ENCODE data around the gene PPP3CB.

The PPP3CB gene

DNA sequence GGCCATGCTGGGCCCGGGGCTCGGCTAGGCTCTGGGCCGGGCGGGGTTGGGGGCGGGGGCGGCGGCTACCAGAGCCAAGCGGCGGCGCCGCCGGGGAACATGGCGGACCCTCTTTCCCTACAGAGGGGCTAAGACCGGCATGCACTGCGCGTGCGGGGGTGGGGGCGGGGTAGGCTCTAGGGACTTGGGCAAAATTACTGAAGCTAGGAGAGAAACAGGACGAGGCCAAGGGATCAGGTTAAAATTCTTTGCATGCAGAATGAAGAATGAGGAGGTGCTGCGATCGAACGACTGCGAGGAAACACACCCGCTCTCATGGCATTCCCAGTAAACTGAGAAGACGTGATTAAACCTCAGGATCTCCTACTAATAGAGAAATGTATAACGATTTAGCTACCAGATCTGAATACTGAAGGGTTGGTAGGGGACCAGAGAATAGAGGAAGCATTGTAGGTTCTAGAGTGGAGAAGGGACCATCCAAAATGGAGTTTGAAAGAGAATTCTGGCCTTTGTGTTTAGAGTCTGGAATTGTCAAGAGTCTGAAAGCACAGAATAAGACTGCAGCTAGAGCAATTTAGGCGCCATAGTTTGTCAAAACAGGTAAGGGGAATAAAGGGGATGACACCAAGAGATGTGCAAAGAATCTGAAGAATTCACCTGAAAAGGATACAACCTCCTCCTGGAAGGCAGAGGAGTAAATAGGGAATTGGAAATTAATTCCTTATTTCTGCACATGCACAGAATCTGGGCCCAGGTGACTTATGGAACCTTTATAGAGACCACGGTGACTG lies at the start of gene PPP3CB:
Gene PPP3CB (minus strand): TSS at position 141 of the 791 bp plus-strand sequence. CDS start 135 bp downstream, at position 6.
- peak; percentile 79 for DNase-seq

DNA sequence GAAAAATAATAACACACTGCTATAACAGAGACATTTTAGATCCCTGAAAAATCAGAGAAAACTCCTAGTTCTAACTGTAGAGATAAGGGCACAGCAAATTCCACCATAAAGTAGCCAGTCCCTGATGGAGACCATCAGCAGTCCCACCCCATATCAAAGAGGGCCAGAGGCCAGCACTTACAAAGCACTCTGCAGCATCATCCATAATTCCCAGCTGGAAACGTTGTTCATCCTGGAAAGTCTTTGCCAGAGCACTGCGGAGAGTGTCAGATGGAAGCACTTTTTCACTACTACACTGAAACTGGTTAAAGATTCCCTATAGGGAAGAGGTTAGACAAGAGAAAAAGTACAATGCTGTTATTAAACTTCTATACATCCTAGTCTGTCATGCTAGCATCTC lies 49.5 kb upstream of the PPP3CB start:
- no peak for DNase-seq

DNA sequence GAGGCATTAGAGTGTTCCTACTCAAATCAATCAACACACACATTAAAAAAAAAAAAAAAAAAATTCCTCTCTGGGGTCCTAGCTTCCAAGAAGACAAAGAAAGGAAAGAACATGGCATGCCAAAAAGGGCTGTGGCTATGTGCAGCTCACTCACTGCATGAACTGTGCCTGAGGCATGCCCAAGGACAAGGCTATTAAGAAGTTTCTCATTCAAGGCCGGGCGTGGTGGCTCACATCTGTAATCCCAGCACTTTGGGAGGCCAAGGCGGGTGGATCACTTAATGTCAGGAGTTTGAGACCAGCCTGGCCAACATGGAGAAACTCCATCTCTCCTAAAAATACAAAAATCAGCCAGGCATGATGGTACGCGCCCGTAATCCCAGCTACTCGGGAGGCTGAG lies 41.9 kb upstream of the PPP3CB start:
- no peak for DNase-seq

- no peak for DNase-seq
Observed at GRCh38 chr10:73537288-73537687, 41.5 kb upstream of the PPP3CB start.

- no peak for DNase-seq
Observed at GRCh38 chr10:73534857-73535256, 39.0 kb upstream of the PPP3CB start.

- DNase-seq = peak; percentile 69
Observed at GRCh38 chr10:73529089-73529832, 33.4 kb upstream of the PPP3CB start.

DNA sequence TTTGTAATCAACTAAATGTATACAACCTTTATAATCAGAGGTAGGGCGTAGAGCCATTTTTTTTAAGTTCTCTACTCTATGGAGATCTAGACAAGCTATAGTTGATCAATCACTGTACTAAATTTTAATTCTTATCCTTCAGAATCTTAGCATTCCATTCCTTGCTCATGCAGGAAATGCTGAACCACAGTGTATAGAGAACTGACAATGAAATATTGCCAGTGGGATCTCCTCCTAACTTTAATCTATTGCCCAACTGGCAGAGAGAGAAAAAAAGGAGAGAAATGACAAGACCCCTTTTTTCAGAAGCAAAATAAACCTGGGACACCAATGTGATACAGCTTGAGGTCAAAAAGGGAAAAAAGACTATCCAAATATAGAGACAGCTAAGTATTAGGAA lies 26.4 kb upstream of the PPP3CB start:
- DNase-seq = no peak

- no peak for DNase-seq
Observed at GRCh38 chr10:73519336-73519735, 23.5 kb upstream of the PPP3CB start.

- no peak for DNase-seq
Observed at GRCh38 chr10:73517166-73517888, 21.5 kb upstream of the PPP3CB start.

DNA sequence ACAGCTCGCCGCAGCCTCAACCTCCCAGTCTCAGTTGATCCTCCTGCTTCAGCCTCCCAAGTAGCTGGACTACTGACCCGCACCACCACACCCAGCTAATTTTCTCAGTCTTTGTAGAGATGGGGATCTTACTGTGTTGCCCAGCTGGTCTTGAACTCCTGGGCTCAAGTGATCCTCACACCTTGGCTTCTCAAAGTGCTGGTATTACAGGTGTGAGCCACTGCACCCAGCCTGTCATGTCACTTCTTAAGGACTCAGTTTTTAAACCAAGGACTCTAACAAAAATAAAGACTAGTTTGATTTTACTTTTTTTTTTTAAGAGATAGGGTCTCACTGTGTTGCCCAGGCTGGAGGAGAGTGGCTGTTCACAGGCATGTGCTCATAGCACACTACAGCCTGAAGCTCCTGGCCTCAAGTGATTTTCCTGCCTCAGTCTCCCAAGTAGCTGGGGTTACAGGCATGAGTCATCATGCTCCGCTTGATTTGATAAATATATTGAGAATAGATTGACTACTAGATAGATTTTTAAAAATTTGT lies 16.5 kb upstream of the PPP3CB start:
- DNase-seq = no peak

DNA sequence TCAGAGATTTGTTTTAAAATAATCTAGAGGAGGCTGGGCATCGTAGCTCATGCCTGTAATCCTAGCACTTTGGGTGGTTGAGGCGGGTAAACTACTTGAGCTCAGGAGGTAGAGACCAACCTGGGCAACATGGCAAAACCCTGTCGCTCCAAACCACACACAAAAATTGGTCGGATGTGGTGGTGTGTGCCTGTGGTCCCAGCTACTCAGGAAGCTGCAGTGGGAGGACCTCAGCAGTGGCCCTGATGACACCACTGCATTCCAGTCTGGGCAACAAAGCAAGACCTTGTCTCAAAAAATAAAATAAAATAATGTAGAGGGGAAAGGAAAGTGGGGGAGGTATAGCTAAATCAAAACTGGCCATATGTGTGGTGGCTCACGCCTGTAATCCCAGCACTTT lies 13.9 kb upstream of the PPP3CB start:
- DNase-seq = no peak

DNA sequence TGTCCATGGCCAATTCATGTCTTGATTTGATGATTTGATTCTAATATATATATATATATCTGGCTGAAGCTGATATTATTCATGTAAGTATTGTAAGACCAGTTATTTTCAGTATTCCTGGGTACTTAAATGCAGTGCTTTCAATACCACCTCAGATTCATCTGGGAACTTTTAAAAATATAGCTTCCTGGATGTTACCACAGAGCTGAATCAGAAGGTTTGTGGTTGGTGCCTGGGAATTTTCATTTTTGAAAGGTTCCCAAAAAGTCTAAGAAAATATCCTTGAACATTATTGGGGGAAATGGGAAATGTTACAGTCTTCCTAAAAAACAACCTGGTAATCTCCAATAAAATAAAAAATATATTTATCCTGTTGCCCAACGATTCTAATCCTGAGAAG lies 10.7 kb upstream of the PPP3CB start:
- DNase-seq = no peak

GRCh38 chr10:73506074-73506473 lies 10.2 kb upstream of the PPP3CB start:
- DNase-seq = no peak

DNA sequence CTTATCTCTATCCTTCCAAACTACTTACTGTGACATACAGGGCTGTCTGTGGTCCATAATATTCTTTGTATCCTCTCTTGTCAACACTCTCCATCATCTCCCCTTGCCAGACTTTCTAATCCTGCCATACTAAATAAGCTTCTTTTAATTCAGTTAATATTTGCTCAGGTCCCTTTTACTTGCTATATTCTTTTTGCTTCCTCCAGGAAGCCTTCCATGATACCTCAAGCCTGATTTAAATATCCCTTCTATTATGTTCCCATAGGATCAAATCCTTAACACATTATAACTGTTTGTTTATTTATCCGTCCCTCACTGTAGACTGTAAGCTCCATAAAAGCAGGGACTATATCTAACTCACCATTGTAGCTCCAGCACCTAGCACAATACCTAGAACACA lies 7.2 kb upstream of the PPP3CB start:
- no peak for DNase-seq

GRCh38 chr10:73501651-73502050 lies 5.8 kb upstream of the PPP3CB start:
- no peak for DNase-seq

DNA sequence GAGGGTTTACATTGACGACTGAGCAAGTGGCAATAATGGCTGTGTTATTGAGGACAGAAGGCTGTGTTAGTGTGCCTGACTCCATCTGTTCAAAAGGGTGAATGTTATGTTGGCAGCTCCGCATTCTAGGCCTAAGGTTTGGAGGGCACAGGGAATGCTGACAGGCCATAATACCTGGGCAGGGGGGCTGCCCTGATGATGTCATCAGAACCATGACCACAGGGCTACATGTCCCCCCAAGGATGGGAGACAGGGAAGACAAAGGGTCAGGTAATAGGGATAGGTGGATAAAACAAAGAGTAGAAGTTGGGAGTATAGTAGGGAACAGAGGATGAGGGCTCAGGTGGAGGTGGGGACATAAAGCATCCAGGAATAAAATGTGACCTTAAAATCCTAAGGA lies 1.8 kb upstream of the PPP3CB start:
- DNase-seq = no peak

DNA sequence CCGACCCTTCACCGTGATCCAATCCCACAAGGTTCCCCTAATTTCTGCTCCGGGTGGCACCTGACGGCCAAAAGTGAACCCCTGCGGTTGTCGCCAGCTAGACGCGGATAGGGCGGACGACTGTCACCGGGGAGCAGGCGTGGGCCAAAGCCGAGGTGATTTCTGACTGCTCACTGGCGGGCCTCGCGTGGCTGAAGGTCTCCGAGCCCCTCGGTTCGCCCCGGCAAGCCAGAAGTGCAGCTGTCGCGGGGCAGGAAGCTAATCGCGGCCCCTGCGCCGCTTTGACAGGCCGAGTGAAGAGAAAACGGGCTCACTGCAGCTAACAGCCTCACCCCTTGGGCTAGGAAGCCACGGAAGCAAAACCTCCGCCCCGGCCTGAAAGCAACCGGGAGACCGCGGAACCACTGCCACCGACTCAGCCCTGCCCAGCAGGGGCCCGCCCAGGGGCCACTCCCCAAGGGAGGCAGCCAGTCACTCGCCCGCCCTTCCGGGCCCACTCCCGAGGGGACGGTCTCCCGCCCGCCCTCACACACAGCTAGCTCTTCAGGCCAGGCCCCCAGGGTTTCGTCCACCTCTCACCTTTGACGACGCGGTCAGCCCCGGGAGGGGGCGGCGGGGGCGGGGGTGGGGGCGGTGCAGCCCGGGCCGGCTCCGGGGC lies 469 bp downstream of the PPP3CB start:
- peak; percentile 60 for DNase-seq

GRCh38 chr10:73494877-73495225 lies 973 bp downstream of the PPP3CB start:
- no peak for DNase-seq

DNA sequence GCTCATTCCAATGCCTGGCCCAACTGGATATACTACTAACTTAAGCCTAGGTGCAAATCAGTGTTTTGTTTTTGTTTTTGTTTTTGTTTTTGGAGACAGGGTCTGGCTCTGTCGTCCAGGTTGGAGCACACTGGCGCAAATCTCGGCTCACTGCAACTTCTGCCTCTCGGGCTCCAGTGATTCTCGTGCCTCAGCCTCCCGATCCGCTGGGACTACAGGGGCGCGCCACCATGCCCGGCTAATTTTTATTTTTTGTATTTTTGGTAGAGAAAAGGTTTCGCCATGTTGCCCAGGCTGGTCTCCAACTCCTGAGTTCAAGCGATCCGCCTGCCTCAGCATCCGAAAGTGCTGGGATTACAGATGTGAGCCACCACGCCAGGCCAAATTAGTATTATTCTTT lies 1.6 kb downstream of the PPP3CB start:
- no peak for DNase-seq

GRCh38 chr10:73493781-73494180 lies 2.0 kb downstream of the PPP3CB start:
- no peak for DNase-seq

DNA sequence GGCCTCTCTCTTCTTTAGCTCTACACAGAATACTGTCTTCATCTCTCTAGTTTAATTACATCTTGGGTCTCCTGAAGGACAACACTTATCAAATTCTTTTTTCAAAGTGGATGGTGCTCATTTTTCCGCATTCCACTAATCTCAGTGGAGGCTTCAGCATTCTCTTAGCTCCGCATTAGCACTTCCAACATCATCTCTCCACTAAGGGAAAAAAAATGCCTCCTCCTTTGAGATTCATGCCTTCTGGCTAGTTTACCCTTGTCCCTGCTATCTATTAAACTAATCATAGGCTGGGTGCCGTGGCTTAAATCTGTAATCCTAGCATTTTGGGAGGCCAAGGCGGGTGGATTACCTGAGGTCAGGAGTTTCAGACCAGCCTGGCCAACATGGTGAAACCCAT lies 9.2 kb downstream of the PPP3CB start:
- DNase-seq = no peak

DNA sequence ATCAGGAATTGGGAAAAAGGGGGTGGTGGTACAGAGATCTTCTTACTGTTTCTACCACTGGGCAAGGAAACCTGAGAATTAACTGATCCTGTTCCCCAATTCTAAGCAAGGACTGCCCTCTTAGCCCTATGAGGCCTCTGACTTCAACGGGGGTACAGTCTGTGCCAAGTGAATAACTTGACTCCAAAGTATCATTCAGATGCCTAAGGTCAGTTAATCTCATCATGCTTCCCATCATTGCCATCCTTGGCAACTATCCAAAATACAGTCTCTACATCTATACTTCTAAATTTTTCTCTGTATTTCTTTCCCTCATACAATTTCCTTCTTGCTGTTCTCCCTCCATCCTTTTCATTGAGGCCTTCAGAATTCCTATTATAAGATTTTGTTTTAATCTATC lies 10.5 kb downstream of the PPP3CB start:
- DNase-seq = no peak

DNA sequence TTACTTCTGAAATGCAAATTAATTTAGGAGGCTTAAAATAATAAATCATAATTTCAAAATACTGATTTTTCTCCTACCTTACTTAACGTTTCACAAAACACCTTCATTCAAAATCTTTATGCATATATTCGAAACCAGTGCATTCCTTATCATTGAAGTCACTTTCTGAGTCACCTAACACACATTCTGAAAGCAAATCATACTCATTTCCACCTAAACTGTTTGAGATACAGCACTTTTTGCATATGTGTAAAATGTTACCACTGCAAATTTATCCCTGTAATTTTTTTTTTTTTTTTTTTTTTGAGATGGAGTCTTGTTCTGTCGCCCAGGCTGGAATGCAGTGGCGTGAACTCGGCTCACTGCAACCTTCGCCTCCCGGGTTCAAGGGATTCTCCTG lies 15.7 kb downstream of the PPP3CB start:
- DNase-seq = no peak

Measured in NCI-H2029 (cell line).